Activated CD4-positive, alpha-beta T cell treated with anti-CD3 and anti-CD28 coated beads, Interleukin-2, amount 10 ng/mL, durations not matched to agents 24 days and 14 days (primary cell): ENCODE measurements around the gene TMEM200A. TPM values are rescaled to one million over a fixed set of nuclear protein-coding genes. Genes with fewer than 3 reads are reported as not detected.

ENCODE experiments used
- DNase-seq: peaks from one replicate; pipeline ENCODE4 v3.0.0; 2022
- H3K27ac Mint-ChIP-seq: one replicate; pipeline ENCODE4 v1.8.0; 2022; ENCODE audit warnings: mild to moderate bottlenecking, mixed read lengths
- H3K27me3 Mint-ChIP-seq: one replicate; pipeline ENCODE4 v1.8.0; 2022; ENCODE audit warnings: mixed read lengths
- H3K36me3 Mint-ChIP-seq: one replicate; pipeline ENCODE4 v1.8.0; 2022; ENCODE audit warnings: low read depth, mild to moderate bottlenecking, mixed read lengths
- H3K4me1 Mint-ChIP-seq: one replicate; pipeline ENCODE4 v1.8.0; 2021; ENCODE audit warnings: mixed read lengths
- H3K4me3 Mint-ChIP-seq: one replicate; pipeline ENCODE4 v1.8.0; 2022; ENCODE audit warnings: mild to moderate bottlenecking, moderate library complexity, mixed read lengths
- H3K9me3 Mint-ChIP-seq: one replicate; pipeline ENCODE4 v1.8.0; 2021; ENCODE audit warnings: mixed read lengths
- intact Hi-C: fragments of 100-400 bp; cut with micrococcal nuclease; formaldehyde crosslinking; loops from one replicate; pipeline ENCODE4 v1.15.1; 2023
- total RNA-seq: library from RNA; stranded (reverse); gene quantifications from 2 replicates; pipeline ENCODE4 v1.2.3, GENCODE V29; 2022

TMEM200A gene
- total RNA-seq, 1 donor from 2014 or later = 1.6 TPM

DNA sequence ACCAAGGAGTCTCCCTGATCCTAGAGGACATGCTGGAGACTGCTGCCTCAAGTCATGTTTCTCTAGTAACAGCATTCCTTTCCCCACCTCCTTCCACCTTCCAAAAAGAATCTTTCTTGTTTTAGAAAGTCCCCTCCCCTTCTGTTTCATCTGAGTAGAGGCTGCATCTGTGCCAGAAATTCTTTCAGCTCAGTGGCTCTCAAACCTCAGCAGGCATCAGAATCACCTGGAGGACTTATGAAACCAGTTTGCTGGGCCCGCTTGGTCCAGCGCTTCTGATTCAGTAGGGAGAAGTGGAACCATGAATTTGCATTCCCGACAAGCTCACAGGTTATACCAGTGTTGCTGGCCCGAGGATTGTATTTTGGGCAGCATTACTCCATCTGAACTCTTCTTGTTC lies 55.1 kb downstream of the TMEM200A start:
- Mint-ChIP-seq H3K36me3 (no peaks in the 10 kb centered on the region), H3K9me3 (peaks cover 19% of the 10 kb centered on the region), H3K27ac (no peak overlapping the region), H3K4me1 (peaks cover 5% of the 10 kb centered on the region), H3K4me3 (no peak overlapping the region), H3K27me3 (peaks cover 3% of the 10 kb centered on the region)
- intact Hi-C loops = no loop called here
- DNase-seq = no peak

DNA sequence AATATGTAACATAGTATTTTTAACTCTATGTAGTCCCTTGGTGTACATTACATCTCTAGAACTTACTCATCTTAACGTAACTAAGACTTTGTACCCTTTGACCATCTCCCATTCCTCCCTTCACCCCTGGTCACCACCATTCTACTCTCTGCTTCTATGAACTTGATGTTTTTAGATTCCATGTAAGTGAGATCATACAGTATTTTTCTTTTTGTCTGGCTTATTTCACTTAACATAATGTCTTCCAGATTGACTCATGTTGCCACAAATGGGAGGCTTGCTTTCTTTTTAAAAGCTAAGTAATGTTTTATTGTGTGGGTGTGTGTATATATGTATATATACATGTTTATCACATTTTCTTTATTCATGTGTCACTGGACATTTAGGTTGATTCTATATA lies 55.8 kb downstream of the TMEM200A start:
- Mint-ChIP-seq H3K9me3 (peaks cover 16% of the 10 kb centered on the region), H3K27ac (no peak overlapping the region), H3K4me3 (no peak overlapping the region), H3K36me3 (no peaks in the 10 kb centered on the region), H3K4me1 (peaks cover 5% of the 10 kb centered on the region), H3K27me3 (peaks cover 5% of the 10 kb centered on the region)
- intact Hi-C loops = no loop called here
- DNase-seq = no peak

DNA sequence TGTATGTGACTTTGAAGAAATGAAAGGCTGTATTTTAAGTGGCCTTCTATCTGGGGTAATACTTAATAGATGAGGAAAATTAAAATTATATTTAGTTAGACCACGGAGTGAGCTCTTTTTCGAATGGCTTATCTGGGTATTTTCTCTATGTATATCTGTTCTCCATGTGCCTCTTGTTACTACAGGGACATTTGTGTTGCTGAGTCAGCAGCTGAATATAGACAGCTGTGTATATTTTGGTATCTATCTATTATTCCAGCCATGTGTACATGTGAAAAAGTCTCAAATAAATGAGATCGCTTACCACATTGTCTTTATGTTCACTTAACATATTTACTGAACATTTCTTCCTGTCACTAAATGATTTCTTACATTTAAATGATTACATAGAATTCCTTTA lies 57.2 kb downstream of the TMEM200A start:
- intact Hi-C loops = no loop called here
- H3K4me3 Mint-ChIP-seq = no peak overlapping the region
- DNase-seq = no peak
- no peaks in the 10 kb centered on the region for H3K36me3 Mint-ChIP-seq
- H3K4me1 Mint-ChIP-seq = peaks cover under 1% of the 10 kb centered on the region
- no peak overlapping the region for H3K27ac Mint-ChIP-seq
- peaks cover 6% of the 10 kb centered on the region for H3K27me3 Mint-ChIP-seq
- peaks cover 15% of the 10 kb centered on the region for H3K9me3 Mint-ChIP-seq

DNA sequence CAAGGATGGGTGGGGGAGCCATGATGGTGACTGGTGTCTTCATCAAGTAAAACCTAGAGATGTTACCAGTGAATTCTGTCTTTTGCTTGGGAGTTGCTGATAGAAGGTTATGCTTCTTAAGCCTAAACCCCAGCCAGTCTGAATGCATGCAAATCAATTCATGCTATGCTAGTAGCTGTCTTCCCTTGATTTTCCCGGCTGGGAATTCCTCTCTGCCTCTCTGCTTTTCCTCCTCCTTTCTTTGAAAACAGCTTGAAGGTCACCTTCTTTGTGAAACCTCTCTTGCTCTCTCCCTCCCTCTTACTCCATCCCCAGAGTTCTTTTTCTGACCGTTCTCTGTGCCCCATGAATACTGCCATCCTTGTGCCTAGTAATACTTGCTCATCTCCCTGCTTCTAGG lies 58.9 kb downstream of the TMEM200A start:
- Mint-ChIP-seq H3K27me3 (peaks cover 9% of the 10 kb centered on the region), H3K4me3 (no peak overlapping the region), H3K9me3 (peaks cover 11% of the 10 kb centered on the region), H3K4me1 (no peaks in the 10 kb centered on the region), H3K36me3 (no peaks in the 10 kb centered on the region), H3K27ac (no peak overlapping the region)
- intact Hi-C loops = no loop called here
- no peak for DNase-seq

DNA sequence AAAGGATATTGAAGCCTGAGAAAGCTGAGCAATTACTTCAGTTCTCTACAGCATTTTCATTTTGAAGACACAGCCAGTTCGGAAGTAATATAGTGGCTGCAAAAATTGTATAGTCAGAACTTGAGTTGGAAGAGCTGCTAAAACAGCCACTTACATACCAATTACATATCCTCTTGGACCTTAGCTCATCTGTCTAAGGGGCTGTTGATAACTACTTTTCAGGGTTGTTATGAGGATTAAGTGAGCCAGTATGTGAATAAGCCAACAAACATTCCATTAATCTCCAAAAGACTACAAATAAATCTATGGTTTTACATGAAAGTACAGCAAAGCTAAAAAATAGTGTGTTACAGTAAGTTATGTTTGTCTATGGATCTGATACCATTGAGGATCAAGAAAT lies 59.7 kb downstream of the TMEM200A start:
- H3K27me3 Mint-ChIP-seq = peaks cover 9% of the 10 kb centered on the region
- no peaks in the 10 kb centered on the region for H3K36me3 Mint-ChIP-seq
- H3K4me1 Mint-ChIP-seq = no peaks in the 10 kb centered on the region
- intact Hi-C loops = no loop called here
- DNase-seq = no peak
- no peak overlapping the region for H3K27ac Mint-ChIP-seq
- no peak overlapping the region for H3K4me3 Mint-ChIP-seq
- H3K9me3 Mint-ChIP-seq = peaks cover 11% of the 10 kb centered on the region

DNA sequence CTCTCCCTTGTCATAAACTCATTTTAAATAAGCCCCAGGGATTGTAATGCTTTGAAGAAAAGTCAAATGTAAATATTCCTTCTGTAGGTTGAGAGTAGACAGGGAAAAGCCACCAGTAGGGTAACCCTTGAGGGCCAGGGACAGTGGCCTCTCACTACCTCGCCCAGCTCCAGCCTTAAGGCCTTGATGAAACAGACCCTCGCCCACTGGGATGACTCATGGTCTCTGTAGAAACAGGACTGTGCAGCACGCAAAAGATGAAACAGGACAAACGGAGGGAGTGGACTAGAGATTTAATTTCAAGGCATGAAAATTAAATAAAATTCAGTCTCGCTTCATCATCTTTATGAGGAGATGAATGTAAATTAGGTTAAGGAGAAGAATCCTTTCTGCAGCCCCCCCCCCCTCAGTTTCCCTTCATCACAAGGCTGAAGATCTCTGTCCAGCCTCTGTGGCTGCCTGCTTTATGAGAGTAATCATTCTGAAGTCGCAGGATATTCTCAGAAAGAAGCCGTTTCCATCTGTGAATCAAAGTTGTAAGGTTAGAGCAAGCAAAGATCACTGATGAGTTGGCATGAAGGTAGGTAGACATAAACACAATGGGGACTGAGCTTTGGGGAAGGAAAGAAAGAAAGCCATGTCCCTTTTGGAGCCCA lies 60.4 kb downstream of the TMEM200A start:
- Mint-ChIP-seq H3K36me3 (no peaks in the 10 kb centered on the region), H3K4me1 (no peaks in the 10 kb centered on the region), H3K27me3 (peaks cover 9% of the 10 kb centered on the region), H3K27ac (no peak overlapping the region), H3K4me3 (no peak overlapping the region), H3K9me3 (peaks cover 11% of the 10 kb centered on the region)
- no peak for DNase-seq
- intact Hi-C loops = no loop called here

DNA sequence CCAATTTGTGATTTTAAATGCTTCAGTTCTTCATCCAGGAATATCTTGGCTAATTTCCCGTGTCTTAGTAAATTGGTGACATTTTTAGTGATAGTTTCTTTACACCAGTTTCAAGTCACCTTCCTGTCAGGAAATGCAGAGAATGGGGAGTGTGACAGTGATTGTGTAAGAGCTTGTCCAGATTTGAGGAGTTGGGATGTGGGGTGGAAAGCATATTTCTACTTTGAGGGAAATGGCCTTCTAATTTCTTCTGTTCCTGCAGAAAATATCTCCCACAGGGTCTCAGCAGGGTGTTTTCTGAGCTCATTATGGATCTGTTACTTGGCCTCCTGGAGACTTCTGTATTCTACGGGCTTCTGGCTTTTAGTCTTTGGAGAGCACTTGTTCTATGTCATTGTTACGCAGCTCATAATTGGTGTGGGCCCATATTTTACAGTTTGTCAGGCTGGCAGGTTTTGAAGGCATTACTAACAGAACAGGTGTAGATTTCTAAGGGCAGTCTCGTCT lies 65.6 kb downstream of the TMEM200A start:
- no peaks in the 10 kb centered on the region for H3K36me3 Mint-ChIP-seq
- intact Hi-C loops = no loop called here
- H3K27ac Mint-ChIP-seq = no peak overlapping the region
- H3K9me3 Mint-ChIP-seq = peaks cover 5% of the 10 kb centered on the region
- H3K4me1 Mint-ChIP-seq = no peaks in the 10 kb centered on the region
- DNase-seq = no peak
- H3K4me3 Mint-ChIP-seq = no peak overlapping the region
- H3K27me3 Mint-ChIP-seq = peaks cover 7% of the 10 kb centered on the region

DNA sequence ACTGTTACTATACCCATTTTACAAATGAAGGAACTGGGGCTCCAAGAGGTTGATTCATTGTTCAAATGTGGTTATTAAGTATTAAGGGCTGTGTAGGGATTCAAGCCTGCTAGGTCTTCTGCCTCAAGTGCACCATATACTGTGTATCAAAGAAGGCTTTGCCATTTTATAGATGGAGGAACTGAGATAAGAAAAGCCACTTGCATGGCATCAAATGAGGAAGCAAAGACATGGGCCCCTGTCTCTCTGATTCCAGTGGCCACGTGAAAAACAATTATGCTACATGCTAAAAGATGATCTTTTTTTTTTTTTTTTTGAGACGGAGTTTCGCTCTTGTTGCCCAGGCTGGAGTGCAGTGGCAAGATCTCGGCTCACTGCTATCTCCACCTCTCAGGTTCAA lies 67.0 kb downstream of the TMEM200A start:
- Mint-ChIP-seq H3K27me3 (peaks cover 4% of the 10 kb centered on the region), H3K4me3 (no peak overlapping the region), H3K27ac (no peak overlapping the region), H3K4me1 (no peaks in the 10 kb centered on the region), H3K36me3 (no peaks in the 10 kb centered on the region), H3K9me3 (peaks cover 8% of the 10 kb centered on the region)
- intact Hi-C loops = no loop called here
- DNase-seq = no peak

DNA sequence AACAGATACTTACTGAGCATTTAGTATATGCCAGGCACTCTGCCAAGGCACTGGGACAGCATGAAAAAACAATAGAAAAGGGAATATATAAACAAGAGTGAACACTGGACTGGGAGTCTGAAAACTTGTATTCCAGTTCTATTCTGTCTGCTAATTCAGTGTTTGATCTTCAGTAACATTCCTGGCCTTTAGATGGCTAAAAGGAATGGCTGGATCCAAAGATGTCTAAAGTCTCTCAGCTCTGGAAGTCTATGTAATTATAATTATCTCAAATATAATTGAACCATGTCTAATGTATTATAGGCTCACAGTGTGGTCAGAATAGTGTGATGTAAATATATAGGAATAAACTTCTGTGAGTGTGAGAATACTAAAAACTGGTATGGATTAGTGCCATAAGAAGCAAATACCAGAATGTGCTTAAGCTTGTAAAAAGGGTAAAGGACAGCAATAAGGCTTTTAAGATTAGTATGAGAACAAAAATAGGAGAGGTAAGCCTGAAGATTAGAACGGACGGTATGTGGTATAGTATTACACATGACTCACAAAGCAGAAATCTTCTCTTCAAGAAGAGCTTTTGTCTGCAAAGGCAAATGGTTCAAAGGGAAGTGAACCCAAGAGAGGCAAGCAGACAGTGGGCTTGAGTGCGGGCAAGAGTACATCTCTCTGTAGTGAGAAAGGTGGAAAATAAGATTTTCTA lies 68.5 kb downstream of the TMEM200A start:
- Mint-ChIP-seq H3K4me1 (no peaks in the 10 kb centered on the region), H3K27ac (no peak overlapping the region), H3K4me3 (no peak overlapping the region), H3K9me3 (peaks cover 16% of the 10 kb centered on the region), H3K36me3 (no peaks in the 10 kb centered on the region), H3K27me3 (peaks cover 8% of the 10 kb centered on the region)
- intact Hi-C loops = no loop called here
- DNase-seq = no peak

DNA sequence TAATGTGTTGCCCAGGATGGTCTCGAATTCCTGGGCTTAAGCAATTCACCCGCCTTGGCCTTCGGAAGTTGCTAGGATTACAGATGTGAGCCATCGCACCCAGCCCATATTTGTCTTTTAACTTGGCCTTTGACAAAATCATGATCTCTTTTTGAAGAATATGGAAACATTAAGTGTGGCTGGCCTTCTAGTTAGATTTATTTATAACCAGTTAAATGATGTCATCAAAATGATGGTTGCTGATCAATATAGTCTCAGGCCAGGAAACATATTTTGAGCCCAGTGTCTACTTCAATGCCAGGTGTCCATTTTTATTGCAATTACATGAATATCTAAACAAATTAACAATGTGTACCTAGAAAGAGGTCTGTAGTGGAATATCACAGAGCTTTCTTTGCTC lies 69.4 kb downstream of the TMEM200A start:
- intact Hi-C loops = no loop called here
- Mint-ChIP-seq H3K27me3 (peaks cover 11% of the 10 kb centered on the region), H3K36me3 (peaks cover 1% of the 10 kb centered on the region)

DNA sequence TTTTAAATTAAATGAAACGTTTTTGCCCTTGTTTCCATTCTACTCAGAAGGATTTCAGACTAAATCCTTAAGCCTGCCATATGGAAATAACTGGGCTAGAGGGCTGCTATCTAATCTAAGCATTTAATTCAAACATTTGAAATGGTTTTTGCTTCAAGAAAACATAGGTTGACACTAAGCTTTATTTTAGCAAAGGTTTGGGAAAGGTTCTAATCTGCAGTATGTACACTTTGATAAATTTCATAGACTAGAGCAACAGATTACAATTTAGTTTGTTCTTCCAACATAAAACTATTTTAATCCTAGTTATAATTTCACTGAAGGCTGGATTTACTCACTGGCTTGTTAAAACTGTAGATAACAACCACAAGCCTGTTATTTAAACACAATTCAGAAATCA lies 72.1 kb downstream of the TMEM200A start:
- peaks cover 1% of the 10 kb centered on the region for H3K36me3 Mint-ChIP-seq
- intact Hi-C loops = no loop called here
- no peak overlapping the region for H3K27ac Mint-ChIP-seq
- peaks cover 21% of the 10 kb centered on the region for H3K9me3 Mint-ChIP-seq
- no peak overlapping the region for H3K4me3 Mint-ChIP-seq
- H3K27me3 Mint-ChIP-seq = peaks cover 11% of the 10 kb centered on the region
- no peaks in the 10 kb centered on the region for H3K4me1 Mint-ChIP-seq
- no peak for DNase-seq

More for the DNA sequence above, 69.4 kb downstream of the TMEM200A start:
- no peak for DNase-seq
- H3K4me1 Mint-ChIP-seq = no peaks in the 10 kb centered on the region
- H3K4me3 Mint-ChIP-seq = no peak overlapping the region
- H3K27ac Mint-ChIP-seq = no peak overlapping the region
- peaks cover 21% of the 10 kb centered on the region for H3K9me3 Mint-ChIP-seq

DNA sequence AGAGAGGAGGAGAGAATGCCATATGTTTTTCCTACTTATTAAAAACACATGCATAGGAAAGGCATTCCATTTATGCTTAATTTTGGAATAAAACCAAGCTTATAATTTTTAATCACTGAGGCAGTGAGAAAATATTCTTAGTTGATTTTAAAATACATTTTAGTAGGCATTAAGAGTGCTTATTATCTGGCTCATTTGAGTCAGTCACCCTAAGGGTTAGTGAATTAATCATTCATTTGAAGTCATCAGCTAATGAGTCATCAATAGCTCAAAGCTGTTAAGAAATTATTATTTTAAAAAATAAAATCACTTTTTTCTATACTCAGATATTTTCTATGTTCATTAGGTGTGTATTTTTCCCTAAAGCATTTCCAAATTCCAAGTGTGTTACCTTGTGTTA lies 81.6 kb downstream of the TMEM200A start:
- Mint-ChIP-seq H3K27ac (no peak overlapping the region), H3K4me1 (no peaks in the 10 kb centered on the region), H3K27me3 (peaks cover 2% of the 10 kb centered on the region), H3K9me3 (peaks cover 13% of the 10 kb centered on the region), H3K36me3 (peaks cover 1% of the 10 kb centered on the region), H3K4me3 (no peak overlapping the region)
- intact Hi-C loops = no loop called here
- no peak for DNase-seq

DNA sequence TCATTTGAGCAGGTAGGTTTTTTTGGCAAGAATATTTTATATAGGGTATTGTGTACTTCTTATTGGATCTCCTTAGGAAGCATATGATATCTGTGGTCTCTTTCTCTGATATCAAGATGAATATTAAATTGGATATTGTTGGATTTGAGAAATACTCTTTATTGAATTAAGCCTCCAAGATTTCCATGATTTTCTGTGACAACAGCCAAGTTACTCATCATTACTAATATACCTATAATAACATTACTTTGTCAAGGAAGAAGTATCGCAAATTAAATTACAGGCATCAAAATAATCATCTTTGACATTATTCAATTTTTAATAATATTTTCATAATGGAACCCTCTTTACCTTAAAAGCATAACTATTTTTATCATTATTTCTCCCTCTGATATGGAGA lies 86.5 kb downstream of the TMEM200A start:
- H3K4me1 Mint-ChIP-seq = no peaks in the 10 kb centered on the region
- peaks cover 12% of the 10 kb centered on the region for H3K9me3 Mint-ChIP-seq
- DNase-seq = no peak
- H3K4me3 Mint-ChIP-seq = no peak overlapping the region
- no peaks in the 10 kb centered on the region for H3K36me3 Mint-ChIP-seq
- H3K27ac Mint-ChIP-seq = no peak overlapping the region
- H3K27me3 Mint-ChIP-seq = peaks cover 3% of the 10 kb centered on the region
- intact Hi-C loops = no loop called here

DNA sequence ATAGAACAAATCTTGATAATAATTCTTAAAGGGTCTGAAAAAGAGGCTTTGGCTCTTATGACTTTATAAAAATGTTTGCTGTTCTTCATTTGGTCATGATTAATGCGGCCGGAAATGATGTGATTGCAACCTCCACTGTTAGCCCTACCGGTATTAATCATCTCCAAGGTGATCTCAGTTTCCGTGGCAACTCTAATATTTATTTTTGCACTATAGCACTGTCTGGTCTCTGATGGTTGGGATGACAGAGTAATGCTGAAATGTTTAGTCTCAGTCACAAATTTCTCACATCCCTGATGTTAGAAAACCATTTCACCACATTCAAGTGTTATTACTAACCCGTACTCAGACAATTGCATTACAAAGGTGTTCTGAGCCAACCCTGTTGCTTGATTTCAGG lies 87.4 kb downstream of the TMEM200A start:
- Mint-ChIP-seq H3K4me3 (no peak overlapping the region), H3K27me3 (peaks cover 3% of the 10 kb centered on the region), H3K4me1 (no peaks in the 10 kb centered on the region), H3K27ac (no peak overlapping the region), H3K36me3 (no peaks in the 10 kb centered on the region), H3K9me3 (peaks cover 13% of the 10 kb centered on the region)
- intact Hi-C loops = no loop called here
- DNase-seq = no peak
